ENCODE results near the gene SRP54.
A peak's percentile ranks its signal among the peaks of the same experiment; 100 is the strongest.

Gene SRP54

GRCh38 chr14:34985740-34986139 lies 2.9 kb downstream of the SRP54 start:
- H3K4me1 ChIP-seq (ENCODE audit: control insufficient read depth, insufficient read depth, low read length) = peaks cover 15% of the 10 kb centered on the region
- no peak overlapping the region for H3K9ac ChIP-seq (ENCODE audit: low read depth, low read length)
- H3K36me3 ChIP-seq (ENCODE audit: insufficient read depth, low read length) = no peaks in the 10 kb centered on the region
- no peaks in the 10 kb centered on the region for H3K9me3 ChIP-seq (replicated peaks; ENCODE audit: low read length)
- no peaks in the 10 kb centered on the region for H3K27me3 ChIP-seq (ENCODE audit: control insufficient read depth, insufficient read depth, low read length)
- H3K4me3 ChIP-seq (ENCODE audit: low read length) = no peak overlapping the region
- peak overlapping the region; percentile 42 for H3K4me2 ChIP-seq (ENCODE audit: low read length)

- no peaks in the 10 kb centered on the region for H3K9me3 ChIP-seq (replicated peaks; ENCODE audit: low read length)
- peaks cover 14% of the 10 kb centered on the region for H3K4me1 ChIP-seq (ENCODE audit: control insufficient read depth, insufficient read depth, low read length)
- H3K9ac ChIP-seq (ENCODE audit: low read depth, low read length) = no peak overlapping the region
- H3K36me3 ChIP-seq (ENCODE audit: insufficient read depth, low read length) = no peaks in the 10 kb centered on the region
- no peak overlapping the region for H3K4me3 ChIP-seq (ENCODE audit: low read length)
- H3K4me2 ChIP-seq (ENCODE audit: low read length) = no peak overlapping the region
- H3K27me3 ChIP-seq (ENCODE audit: control insufficient read depth, insufficient read depth, low read length) = no peaks in the 10 kb centered on the region
These were observed 4.4 kb downstream of the SRP54 start for GRCh38 chr14:34987180-34987579.

- Histone ChIP-seq H3K4me3 (ENCODE audit: low read length) (no peak overlapping the region), H3K4me1 (ENCODE audit: control insufficient read depth, insufficient read depth, low read length) (peaks cover 7% of the 10 kb centered on the region), H3K4me2 (ENCODE audit: low read length) (no peak overlapping the region), H3K36me3 (ENCODE audit: insufficient read depth, low read length) (no peaks in the 10 kb centered on the region), H3K9ac (ENCODE audit: low read depth, low read length) (no peak overlapping the region), H3K9me3 (replicated peaks; ENCODE audit: low read length) (no peaks in the 10 kb centered on the region), H3K27me3 (ENCODE audit: control insufficient read depth, insufficient read depth, low read length) (no peaks in the 10 kb centered on the region)
These were observed 7.0 kb downstream of the SRP54 start for GRCh38 chr14:34989762-34990161.

- Histone ChIP-seq H3K4me1 (ENCODE audit: control insufficient read depth, insufficient read depth, low read length) (peaks cover 3% of the 10 kb centered on the region), H3K27me3 (ENCODE audit: control insufficient read depth, insufficient read depth, low read length) (no peaks in the 10 kb centered on the region), H3K4me2 (ENCODE audit: low read length) (no peak overlapping the region), H3K36me3 (ENCODE audit: insufficient read depth, low read length) (peaks cover 9% of the 10 kb centered on the region), H3K4me3 (ENCODE audit: low read length) (no peak overlapping the region), H3K9ac (ENCODE audit: low read depth, low read length) (no peak overlapping the region), H3K9me3 (replicated peaks; ENCODE audit: low read length) (no peaks in the 10 kb centered on the region)
These were observed 10.6 kb downstream of the SRP54 start for GRCh38 chr14:34993426-34993825.

GRCh38 chr14:34994668-34995067 lies 11.9 kb downstream of the SRP54 start:
- Histone ChIP-seq H3K4me2 (ENCODE audit: low read length) (no peak overlapping the region), H3K4me1 (ENCODE audit: control insufficient read depth, insufficient read depth, low read length) (peaks cover 3% of the 10 kb centered on the region), H3K9me3 (replicated peaks; ENCODE audit: low read length) (no peaks in the 10 kb centered on the region), H3K36me3 (ENCODE audit: insufficient read depth, low read length) (peaks cover 9% of the 10 kb centered on the region), H3K4me3 (ENCODE audit: low read length) (no peak overlapping the region), H3K9ac (ENCODE audit: low read depth, low read length) (no peak overlapping the region), H3K27me3 (ENCODE audit: control insufficient read depth, insufficient read depth, low read length) (no peaks in the 10 kb centered on the region)

- no peak overlapping the region for H3K4me3 ChIP-seq (ENCODE audit: low read length)
- H3K9me3 ChIP-seq (replicated peaks; ENCODE audit: low read length) = no peaks in the 10 kb centered on the region
- no peaks in the 10 kb centered on the region for H3K27me3 ChIP-seq (ENCODE audit: control insufficient read depth, insufficient read depth, low read length)
- H3K36me3 ChIP-seq (ENCODE audit: insufficient read depth, low read length) = peaks cover 17% of the 10 kb centered on the region
- H3K9ac ChIP-seq (ENCODE audit: low read depth, low read length) = peak overlapping the region; percentile 7
- peaks cover 3% of the 10 kb centered on the region for H3K4me1 ChIP-seq (ENCODE audit: control insufficient read depth, insufficient read depth, low read length)
- no peak overlapping the region for H3K4me2 ChIP-seq (ENCODE audit: low read length)
These were observed 15.0 kb downstream of the SRP54 start for GRCh38 chr14:34997762-34998161.

- Histone ChIP-seq H3K9ac (ENCODE audit: low read depth, low read length) (no peak overlapping the region), H3K9me3 (replicated peaks; ENCODE audit: low read length) (no peaks in the 10 kb centered on the region), H3K4me2 (ENCODE audit: low read length) (no peak overlapping the region), H3K36me3 (ENCODE audit: insufficient read depth, low read length) (peaks cover 22% of the 10 kb centered on the region), H3K4me1 (ENCODE audit: control insufficient read depth, insufficient read depth, low read length) (peaks cover 3% of the 10 kb centered on the region), H3K4me3 (ENCODE audit: low read length) (no peak overlapping the region), H3K27me3 (ENCODE audit: control insufficient read depth, insufficient read depth, low read length) (no peaks in the 10 kb centered on the region)
These were observed 16.7 kb downstream of the SRP54 start for GRCh38 chr14:34999500-34999899.

- Histone ChIP-seq H3K27me3 (ENCODE audit: control insufficient read depth, insufficient read depth, low read length) (no peaks in the 10 kb centered on the region), H3K9ac (ENCODE audit: low read depth, low read length) (no peak overlapping the region), H3K36me3 (ENCODE audit: insufficient read depth, low read length) (peaks cover 30% of the 10 kb centered on the region), H3K4me1 (ENCODE audit: control insufficient read depth, insufficient read depth, low read length) (peaks cover 3% of the 10 kb centered on the region), H3K4me2 (ENCODE audit: low read length) (no peak overlapping the region), H3K9me3 (replicated peaks; ENCODE audit: low read length) (no peaks in the 10 kb centered on the region), H3K4me3 (ENCODE audit: low read length) (no peak overlapping the region)
These were observed 18.8 kb downstream of the SRP54 start for GRCh38 chr14:35001621-35002020.

- no peaks in the 10 kb centered on the region for H3K4me1 ChIP-seq (ENCODE audit: control insufficient read depth, insufficient read depth, low read length)
- no peaks in the 10 kb centered on the region for H3K9me3 ChIP-seq (replicated peaks; ENCODE audit: low read length)
- H3K9ac ChIP-seq (ENCODE audit: low read depth, low read length) = no peak overlapping the region
- no peak overlapping the region for H3K4me2 ChIP-seq (ENCODE audit: low read length)
- H3K27me3 ChIP-seq (ENCODE audit: control insufficient read depth, insufficient read depth, low read length) = no peaks in the 10 kb centered on the region
- no peak overlapping the region for H3K4me3 ChIP-seq (ENCODE audit: low read length)
- peaks cover 27% of the 10 kb centered on the region for H3K36me3 ChIP-seq (ENCODE audit: insufficient read depth, low read length)
These were observed 22.0 kb downstream of the SRP54 start for GRCh38 chr14:35004839-35005238.

- no peak overlapping the region for H3K4me3 ChIP-seq (ENCODE audit: low read length)
- no peaks in the 10 kb centered on the region for H3K4me1 ChIP-seq (ENCODE audit: control insufficient read depth, insufficient read depth, low read length)
- no peaks in the 10 kb centered on the region for H3K27me3 ChIP-seq (ENCODE audit: control insufficient read depth, insufficient read depth, low read length)
- no peaks in the 10 kb centered on the region for H3K9me3 ChIP-seq (replicated peaks; ENCODE audit: low read length)
- no peak overlapping the region for H3K9ac ChIP-seq (ENCODE audit: low read depth, low read length)
- peaks cover 63% of the 10 kb centered on the region for H3K36me3 ChIP-seq (ENCODE audit: insufficient read depth, low read length)
- H3K4me2 ChIP-seq (ENCODE audit: low read length) = no peak overlapping the region
These were observed 33.8 kb downstream of the SRP54 start for GRCh38 chr14:35016568-35016967.

- H3K36me3 ChIP-seq (ENCODE audit: insufficient read depth, low read length) = peaks cover 46% of the 10 kb centered on the region
- H3K4me3 ChIP-seq (ENCODE audit: low read length) = no peak overlapping the region
- no peaks in the 10 kb centered on the region for H3K27me3 ChIP-seq (ENCODE audit: control insufficient read depth, insufficient read depth, low read length)
- no peak overlapping the region for H3K4me2 ChIP-seq (ENCODE audit: low read length)
- no peak overlapping the region for H3K9ac ChIP-seq (ENCODE audit: low read depth, low read length)
- H3K9me3 ChIP-seq (replicated peaks; ENCODE audit: low read length) = no peaks in the 10 kb centered on the region
- no peaks in the 10 kb centered on the region for H3K4me1 ChIP-seq (ENCODE audit: control insufficient read depth, insufficient read depth, low read length)
These were observed 37.9 kb downstream of the SRP54 start for GRCh38 chr14:35020713-35021112.

- H3K9ac ChIP-seq (ENCODE audit: low read depth, low read length) = no peak overlapping the region
- H3K27me3 ChIP-seq (ENCODE audit: control insufficient read depth, insufficient read depth, low read length) = no peaks in the 10 kb centered on the region
- H3K36me3 ChIP-seq (ENCODE audit: insufficient read depth, low read length) = peaks cover 25% of the 10 kb centered on the region
- no peak overlapping the region for H3K4me2 ChIP-seq (ENCODE audit: low read length)
- H3K9me3 ChIP-seq (replicated peaks; ENCODE audit: low read length) = no peaks in the 10 kb centered on the region
- no peak overlapping the region for H3K4me3 ChIP-seq (ENCODE audit: low read length)
- no peaks in the 10 kb centered on the region for H3K4me1 ChIP-seq (ENCODE audit: control insufficient read depth, insufficient read depth, low read length)
These were observed 45.6 kb downstream of the SRP54 start for GRCh38 chr14:35028435-35028834.
